GM10266 (cell line): ENCODE measurements around the gene RNF31.
A peak's percentile ranks its signal among the peaks of the same experiment; 100 is the strongest.

Experiments used
- DNase-seq: peaks from one replicate; pipeline ENCODE4 v3.0.0; 2012; ENCODE audit errors: extremely low spot score
- TF ChIP-seq, protein P1 (sequence below): IDR thresholded peaks from 2 replicates; pipeline ENCODE4 v1.5.1; 2012; ENCODE audit warnings: mild to moderate bottlenecking, low read depth; ENCODE audit not compliant: control insufficient read depth, insufficient read depth; ENCODE audit errors: missing control alignments

The RNF31 gene

DNA sequence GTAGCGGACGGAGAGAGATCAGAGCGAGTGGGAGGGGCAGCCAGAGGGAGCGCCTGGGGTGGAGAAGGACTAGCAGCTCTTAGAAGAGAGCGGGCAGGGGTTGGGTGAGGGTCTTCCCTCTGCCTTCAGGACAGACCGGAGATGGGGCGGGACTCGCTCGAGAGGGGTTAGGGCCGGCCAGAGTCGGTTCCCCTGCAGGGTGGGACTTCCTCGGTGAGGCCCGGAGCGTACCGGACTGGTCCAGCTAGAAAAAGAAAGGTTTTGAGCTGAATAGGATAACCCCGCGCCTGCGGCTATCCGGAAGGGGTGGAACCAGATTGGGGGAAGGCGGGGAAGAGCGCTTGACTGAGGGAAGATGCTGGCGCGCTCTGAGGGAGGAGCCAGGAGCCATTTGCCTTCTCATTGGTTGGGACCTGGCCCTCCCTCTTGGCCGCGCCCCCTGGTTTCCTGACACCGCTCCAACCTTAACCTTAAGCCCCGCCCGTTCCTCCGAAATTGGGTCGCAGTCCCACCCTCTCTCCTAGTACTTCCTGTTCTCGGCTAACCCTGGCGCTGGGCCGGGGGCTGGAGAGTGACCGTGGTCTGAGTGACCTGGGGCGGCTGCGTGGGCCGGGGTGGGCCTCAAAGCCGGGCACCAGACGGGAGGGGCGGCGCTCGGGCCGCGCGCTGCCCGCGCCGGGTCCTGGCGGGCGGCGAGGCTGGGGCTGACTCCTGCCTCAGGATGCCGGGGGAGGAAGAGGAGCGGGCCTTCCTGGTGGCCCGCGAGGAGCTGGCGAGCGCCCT lies at the start of gene RNF31:
Gene RNF31 (plus strand): TSS at position 521 of the 783 bp plus-strand sequence. CDS start 201 bp downstream, at position 722.
- DNase-seq, result peak; percentile 99
- TF ChIP-seq, protein P1, sequence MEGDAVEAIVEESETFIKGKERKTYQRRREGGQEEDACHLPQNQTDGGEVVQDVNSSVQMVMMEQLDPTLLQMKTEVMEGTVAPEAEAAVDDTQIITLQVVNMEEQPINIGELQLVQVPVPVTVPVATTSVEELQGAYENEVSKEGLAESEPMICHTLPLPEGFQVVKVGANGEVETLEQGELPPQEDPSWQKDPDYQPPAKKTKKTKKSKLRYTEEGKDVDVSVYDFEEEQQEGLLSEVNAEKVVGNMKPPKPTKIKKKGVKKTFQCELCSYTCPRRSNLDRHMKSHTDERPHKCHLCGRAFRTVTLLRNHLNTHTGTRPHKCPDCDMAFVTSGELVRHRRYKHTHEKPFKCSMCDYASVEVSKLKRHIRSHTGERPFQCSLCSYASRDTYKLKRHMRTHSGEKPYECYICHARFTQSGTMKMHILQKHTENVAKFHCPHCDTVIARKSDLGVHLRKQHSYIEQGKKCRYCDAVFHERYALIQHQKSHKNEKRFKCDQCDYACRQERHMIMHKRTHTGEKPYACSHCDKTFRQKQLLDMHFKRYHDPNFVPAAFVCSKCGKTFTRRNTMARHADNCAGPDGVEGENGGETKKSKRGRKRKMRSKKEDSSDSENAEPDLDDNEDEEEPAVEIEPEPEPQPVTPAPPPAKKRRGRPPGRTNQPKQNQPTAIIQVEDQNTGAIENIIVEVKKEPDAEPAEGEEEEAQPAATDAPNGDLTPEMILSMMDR, result no peak

DNA sequence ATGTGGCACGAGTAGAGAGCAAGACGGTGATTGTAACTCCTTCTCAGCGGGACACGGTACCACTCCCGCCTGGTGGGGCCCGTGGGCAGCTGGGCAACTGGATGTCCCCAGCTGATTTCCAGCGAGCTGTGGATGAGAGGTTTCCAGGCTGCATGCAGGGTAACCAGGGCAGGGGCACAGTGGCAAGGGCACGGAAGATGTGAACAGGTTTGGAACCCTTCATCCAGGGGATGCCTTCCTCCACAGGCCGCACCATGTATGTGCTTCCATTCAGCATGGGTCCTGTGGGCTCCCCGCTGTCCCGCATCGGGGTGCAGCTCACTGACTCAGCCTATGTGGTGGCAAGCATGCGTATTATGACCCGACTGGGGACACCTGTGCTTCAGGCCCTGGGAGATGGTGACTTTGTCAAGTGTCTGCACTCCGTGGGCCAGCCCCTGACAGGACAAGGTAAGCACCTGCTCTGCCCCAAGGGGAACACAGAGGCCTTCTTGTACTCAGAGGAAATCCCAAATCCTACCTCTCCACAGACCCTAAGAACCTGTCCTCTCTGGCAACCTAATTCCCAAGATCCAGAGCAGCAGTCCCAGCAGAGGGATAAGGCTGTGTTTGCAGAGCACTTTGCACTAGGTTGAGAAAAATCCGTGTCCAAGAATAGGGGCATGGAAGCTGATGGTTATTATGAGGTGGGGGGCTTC lies 48.9 kb upstream of the RNF31 start:
- TF ChIP-seq, protein P1, result no peak
- DNase-seq, result no peak

DNA sequence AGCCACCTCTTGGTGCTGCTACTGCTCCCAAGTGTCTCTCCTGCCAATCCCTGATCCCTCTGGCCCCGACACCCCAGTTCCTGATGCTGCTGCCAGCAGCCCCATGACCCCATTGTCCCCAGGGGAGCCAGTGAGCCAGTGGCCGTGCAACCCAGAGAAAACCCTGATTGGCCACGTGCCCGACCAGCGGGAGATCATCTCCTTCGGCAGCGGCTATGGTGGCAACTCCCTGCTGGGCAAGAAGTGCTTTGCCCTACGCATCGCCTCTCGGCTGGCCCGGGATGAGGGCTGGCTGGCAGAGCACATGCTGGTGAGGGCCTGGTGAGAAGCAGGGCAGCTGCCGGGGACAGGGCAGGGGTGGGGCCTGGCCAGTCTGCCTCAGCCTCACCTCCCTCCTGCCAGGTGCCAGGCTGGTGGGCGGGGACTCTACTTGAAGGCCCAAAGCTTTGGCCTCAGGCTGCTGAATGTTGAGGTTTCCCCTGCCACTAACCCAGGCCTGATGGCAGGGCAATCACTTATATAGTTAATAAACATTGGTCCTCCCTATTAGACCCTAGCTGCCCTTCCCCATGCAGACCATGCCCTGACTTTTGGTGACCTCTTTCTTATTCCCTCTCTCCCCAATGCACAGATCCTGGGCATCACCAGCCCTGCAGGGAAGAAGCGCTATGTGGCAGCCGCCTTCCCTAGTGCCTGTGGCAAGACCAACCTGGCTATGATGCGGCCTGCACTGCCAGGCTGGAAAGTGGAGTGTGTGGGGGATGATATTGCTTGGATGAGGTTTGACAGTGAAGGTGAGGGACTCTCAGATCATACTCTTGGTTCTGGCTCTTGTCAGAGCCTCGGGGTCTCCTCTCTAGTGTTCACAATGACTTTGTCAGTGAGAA lies 48.1 kb upstream of the RNF31 start:
- TF ChIP-seq, protein P1, result no peak
- no peak for DNase-seq

DNA sequence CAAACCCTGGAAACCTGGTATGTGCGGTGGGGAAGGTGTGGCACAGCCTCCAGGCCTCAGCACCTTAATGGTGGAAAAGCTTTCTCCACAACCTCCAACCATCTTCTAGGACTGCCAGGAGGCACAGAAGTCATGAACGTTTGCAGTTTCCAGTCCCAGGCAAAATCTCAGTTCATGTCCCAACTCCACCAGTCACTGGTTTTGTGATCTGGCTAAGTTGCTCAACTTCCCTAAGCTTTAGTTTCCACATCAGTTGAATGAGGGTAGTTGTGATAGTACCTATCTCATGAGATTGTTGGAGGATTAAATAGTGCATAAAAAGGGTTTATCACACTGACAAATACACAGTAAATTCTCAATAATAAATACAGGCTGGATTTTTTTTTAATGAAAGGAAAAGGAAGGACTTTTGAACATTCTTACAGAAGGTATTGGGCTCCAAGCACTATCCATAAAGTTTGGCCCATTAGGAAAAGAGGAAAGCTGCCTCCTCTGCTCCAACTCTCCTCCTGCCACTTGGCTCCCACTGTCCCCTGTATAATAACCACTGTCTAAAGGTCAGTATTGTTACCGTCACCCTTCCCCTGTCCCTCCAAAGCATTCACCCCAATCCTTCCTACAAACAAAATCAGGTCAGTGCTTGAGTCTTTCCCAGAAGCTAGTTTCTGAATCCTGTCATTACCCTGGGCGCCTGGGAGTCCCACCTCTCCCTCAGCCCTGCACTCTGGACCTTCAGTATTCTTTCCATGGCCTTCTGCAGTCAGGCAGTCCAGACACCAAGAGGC lies 46.9 kb upstream of the RNF31 start:
- TF ChIP-seq, protein P1, result no peak
- no peak for DNase-seq

DNA sequence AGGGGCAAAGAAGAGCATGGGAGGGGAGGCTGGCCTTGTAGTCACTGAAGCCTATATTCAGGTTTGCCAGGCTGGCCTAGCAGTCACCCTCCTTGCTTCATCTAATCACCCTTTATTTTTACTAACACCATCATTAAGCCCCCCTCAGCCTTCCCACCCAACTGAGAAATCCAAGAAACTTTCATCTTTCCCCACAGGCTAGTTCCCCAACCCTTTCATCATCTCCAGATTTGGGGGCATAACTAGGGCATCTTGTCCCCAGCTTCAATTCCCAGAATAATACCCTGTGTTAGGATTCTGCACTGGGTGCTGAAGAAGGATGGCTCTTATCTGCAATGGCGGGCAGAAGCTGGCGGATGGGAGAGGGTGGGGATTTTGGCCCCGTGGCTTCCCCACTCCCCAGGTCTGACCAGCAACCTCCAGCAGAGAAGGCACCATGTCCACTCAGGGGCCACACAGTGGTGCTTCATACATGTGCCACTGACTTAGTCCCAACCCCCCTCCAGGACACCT lies 46.3 kb upstream of the RNF31 start:
- TF ChIP-seq, protein P1, result no peak
- DNase-seq, result no peak

DNA sequence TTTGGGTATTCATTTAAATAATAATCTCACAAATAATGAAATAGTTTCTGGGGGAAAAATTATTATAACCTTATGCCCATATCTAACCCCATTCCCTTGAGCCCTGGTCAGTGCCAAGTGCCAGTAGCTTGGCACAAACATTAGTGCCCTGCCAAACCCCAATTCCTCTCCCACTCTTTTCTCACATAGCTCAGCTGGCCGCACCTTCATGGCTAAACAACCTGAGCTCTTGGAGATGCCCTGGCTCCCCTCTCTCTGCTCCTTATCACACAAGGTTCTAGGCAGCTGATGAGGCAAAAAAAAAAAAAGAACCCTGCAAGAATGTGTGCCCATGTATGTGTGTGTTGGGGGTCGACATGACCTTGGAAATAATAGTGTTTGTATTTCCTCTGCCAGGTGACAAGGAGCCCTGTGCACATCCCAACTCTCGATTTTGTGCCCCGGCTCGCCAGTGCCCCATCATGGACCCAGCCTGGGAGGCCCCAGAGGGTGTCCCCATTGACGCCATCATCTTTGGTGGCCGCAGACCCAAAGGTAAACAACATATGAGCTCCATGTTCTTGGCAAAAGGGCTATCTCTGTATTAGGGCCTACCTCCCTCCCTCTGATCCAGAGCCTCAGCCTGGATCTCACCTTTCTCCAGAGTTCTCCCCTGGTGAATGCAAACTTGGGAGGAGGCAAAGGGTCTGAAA lies 44.8 kb upstream of the RNF31 start:
- TF ChIP-seq, protein P1, result no peak
- DNase-seq, result no peak
